Activated CD8-positive, alpha-beta T cell treated with anti-CD3 and anti-CD28 coated beads, Interleukin-2, amount 10 ng/mL, durations not matched to agents 7 days and 5 days (primary cell): ENCODE measurements around the gene CDKL2. TPM values are rescaled to one million over a fixed set of nuclear protein-coding genes. Genes with fewer than 3 reads are reported as not detected.

Experiments
- ATAC-seq: fragments of 150-1000 bp; cut with Tn5 transposase; one replicate; pipeline ENCODE4 v1.10.0; 2021; ENCODE audit warnings: moderate library complexity
- CTCF ChIA-PET: fragments of 350-600 bp; sonication (Branson Sonifier 250); formaldehyde crosslinking; loops from one replicate; lab custom pipeline; 2021; ENCODE audit warnings: antibody characterized with exemption; lab: Charles Lee
- POLR2A ChIA-PET: fragments of 350-600 bp; sonication (Branson Sonifier 250); formaldehyde crosslinking; loops from one replicate; lab custom pipeline; 2021; ENCODE audit warnings: antibody characterized with exemption; lab: Charles Lee
- DNase-seq: peaks from one replicate; pipeline ENCODE4 v3.0.0-alpha.2; 2020
- H3K27ac Mint-ChIP-seq: one replicate; pipeline ENCODE4 v1.8.0; 2021; ENCODE audit warnings: mild to moderate bottlenecking, mixed read lengths
- H3K27me3 Mint-ChIP-seq: one replicate; pipeline ENCODE4 v1.8.0; 2021; ENCODE audit warnings: low read depth, mixed read lengths
- H3K36me3 Mint-ChIP-seq: one replicate; pipeline ENCODE4 v1.8.0; 2021; ENCODE audit warnings: low read depth, mixed read lengths
- H3K4me1 Mint-ChIP-seq: one replicate; pipeline ENCODE4 v1.8.0; 2021; ENCODE audit warnings: low read depth, mixed read lengths
- H3K4me3 Mint-ChIP-seq: one replicate; pipeline ENCODE4 v1.8.0; 2021; ENCODE audit warnings: mild to moderate bottlenecking, mixed read lengths
- H3K9me3 Mint-ChIP-seq: one replicate; pipeline ENCODE4 v1.8.0; 2022; ENCODE audit warnings: mixed read lengths; ENCODE audit not compliant: insufficient read depth
- total RNA-seq, 2 experiments: library from RNA; stranded (reverse); gene quantifications; one replicate each; pipeline ENCODE4 v1.2.3, GENCODE V29; 2021

CDKL2 gene
- total RNA-seq, 2 experiments from 2014 or later = 0.45 to 0.60 TPM

DNA sequence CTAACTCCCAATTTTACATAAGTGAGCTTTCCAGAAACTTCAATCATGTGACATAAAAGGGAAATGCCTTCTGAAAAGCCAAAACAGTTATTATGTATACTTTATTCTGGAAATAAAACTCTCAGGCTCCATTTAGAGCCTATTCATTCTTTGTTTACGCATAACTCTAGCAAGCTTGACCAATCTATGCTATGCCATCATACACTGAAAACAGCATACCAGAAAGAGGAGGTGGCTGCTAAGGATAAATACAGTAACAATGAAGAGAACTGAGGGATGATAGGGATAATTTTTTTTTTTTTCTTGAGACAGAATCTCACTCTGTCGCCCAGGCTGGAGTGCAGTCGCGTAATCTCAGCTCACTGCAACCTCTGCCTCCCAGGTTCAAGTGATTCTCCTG, 24.4 kb downstream of the CDKL2 start:
- POLR2A ChIA-PET = no interaction called here

DNA sequence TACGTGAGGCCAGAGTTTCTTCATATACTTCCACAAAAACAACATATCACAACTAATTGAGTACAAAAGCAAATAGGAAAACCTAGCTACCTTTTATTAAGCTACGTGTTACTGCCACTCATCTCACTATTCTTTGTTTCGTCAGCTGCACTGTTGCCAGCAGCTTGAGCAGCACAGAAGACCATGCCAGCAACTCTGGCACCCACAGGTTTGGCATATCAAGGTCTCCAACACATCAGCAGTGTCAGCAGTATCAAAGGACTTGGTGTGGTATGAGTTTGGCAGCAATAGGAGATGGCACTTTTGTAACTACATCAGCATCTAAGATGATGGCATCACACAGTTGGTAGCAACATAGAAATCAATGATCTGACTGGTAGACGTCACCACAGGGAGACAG, 30.7 kb downstream of the CDKL2 start:
- Mint-ChIP-seq H3K4me3 (no peak overlapping the region), H3K36me3 (no peaks in the 10 kb centered on the region), H3K27me3 (peaks cover 6% of the 10 kb centered on the region), H3K4me1 (peaks cover 2% of the 10 kb centered on the region), H3K27ac (no peak overlapping the region), H3K9me3 (no peaks in the 10 kb centered on the region)
- DNase-seq (no peak), ATAC-seq (no peak)
- CTCF ChIA-PET = no interaction called here
- POLR2A ChIA-PET = no interaction called here

More for the DNA sequence above, 24.4 kb downstream of the CDKL2 start:
- Mint-ChIP-seq H3K36me3 (no peaks in the 10 kb centered on the region), H3K9me3 (no peaks in the 10 kb centered on the region), H3K4me1 (no peaks in the 10 kb centered on the region), H3K27me3 (peaks cover 2% of the 10 kb centered on the region), H3K27ac (no peak overlapping the region), H3K4me3 (no peak overlapping the region)
- ATAC-seq (no peak), DNase-seq (no peak)
- CTCF ChIA-PET = no interaction called here

DNA sequence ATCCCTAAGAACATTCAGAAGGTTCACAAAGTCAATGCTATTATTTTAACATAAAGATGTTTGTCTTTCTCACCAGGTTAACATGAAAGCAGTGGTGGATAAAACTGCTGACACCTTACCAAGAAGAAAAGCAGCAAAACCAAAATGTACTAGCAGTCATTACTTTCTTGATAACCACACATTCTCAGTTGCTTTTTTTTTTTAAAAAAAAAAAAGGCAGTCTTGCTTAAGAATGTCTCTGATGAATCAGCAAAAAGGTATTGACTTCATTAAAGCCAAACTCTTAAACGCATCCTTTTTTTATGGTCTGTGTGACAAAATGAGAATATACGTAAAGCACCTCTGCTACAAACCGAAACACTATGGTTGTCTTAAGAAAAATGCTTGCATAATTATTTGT, 31.9 kb downstream of the CDKL2 start:
- no peak for ATAC-seq
- Mint-ChIP-seq H3K4me3 (no peak overlapping the region), H3K36me3 (no peaks in the 10 kb centered on the region), H3K9me3 (no peaks in the 10 kb centered on the region), H3K27me3 (peaks cover 6% of the 10 kb centered on the region), H3K4me1 (peaks cover 2% of the 10 kb centered on the region), H3K27ac (no peak overlapping the region)
- CTCF ChIA-PET = no interaction called here
- POLR2A ChIA-PET = no interaction called here
- no peak for DNase-seq

DNA sequence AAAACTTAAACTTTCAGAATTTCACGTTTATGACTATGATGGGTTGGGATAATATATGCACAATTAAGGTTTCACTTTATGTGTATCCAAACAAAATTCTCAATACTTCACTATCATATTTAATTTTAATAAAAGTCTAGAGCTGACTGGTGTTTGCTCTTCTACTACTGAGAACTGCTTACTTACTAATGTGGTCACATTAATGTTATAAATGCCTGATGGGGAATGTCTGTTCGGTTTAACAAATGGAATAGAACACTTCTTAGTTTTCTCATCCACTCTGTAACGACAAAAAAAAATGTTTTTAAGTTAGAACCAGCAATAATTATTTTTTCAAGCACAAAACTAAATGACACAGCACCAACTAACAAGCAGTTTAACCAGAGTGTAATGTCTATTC, 34.3 kb downstream of the CDKL2 start:
- ChIA-PET POLR2A (no interaction called here), CTCF (no interaction called here)
- no peak for ATAC-seq
- DNase-seq = no peak
- Mint-ChIP-seq H3K27me3 (peaks cover 3% of the 10 kb centered on the region), H3K27ac (no peak overlapping the region), H3K36me3 (no peaks in the 10 kb centered on the region), H3K4me3 (no peak overlapping the region), H3K4me1 (peaks cover 2% of the 10 kb centered on the region), H3K9me3 (no peaks in the 10 kb centered on the region)

DNA sequence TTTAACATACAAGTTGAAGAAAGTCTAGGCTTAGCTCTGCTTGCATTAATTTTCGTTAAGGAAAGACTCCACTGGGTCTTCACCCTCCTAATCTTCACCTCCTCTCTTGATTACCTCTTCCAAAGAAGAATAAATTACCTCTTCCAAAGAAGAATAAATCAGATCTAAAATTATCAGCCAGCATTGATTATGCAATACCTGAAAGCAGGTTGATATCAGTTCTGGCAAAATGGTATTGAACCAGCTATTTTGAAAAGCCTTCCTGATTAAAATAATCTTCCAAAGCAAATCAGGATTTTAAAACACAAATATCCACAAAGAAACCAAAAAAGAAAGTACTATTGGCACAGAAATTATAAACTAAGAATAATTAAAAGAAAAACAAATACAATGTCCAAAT, 36.9 kb downstream of the CDKL2 start:
- Mint-ChIP-seq H3K9me3 (no peaks in the 10 kb centered on the region), H3K27ac (no peak overlapping the region), H3K4me1 (peaks cover 2% of the 10 kb centered on the region), H3K36me3 (no peaks in the 10 kb centered on the region), H3K4me3 (no peak overlapping the region), H3K27me3 (peaks cover 3% of the 10 kb centered on the region)
- POLR2A ChIA-PET = no interaction called here
- ATAC-seq (no peak), DNase-seq (no peak)
- CTCF ChIA-PET = interaction anchor here (0.6 kb wide), 1 partner anchor 9 kb away, joined by 3 read pairs; no protein-coding TSS in a partner anchor

DNA sequence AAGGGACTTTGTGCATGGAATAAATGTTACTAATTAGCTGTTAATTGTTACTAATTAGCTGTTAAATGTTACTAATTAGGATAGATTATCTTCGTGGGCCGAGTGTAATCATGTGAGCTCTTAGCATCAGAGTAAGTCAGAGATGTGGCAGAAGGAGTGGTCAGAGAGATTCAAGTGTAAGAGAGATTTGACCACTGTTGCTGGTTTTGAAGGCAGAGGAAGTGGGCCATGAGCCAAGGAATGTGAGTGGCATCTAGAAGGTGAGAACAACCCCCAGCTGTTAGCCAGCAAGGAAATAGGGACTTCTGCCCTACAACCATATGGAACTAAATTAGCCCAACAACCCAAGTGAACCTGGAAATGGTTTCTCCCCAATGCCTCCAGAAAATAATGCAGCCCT, 46.3 kb downstream of the CDKL2 start:
- Mint-ChIP-seq H3K9me3 (peaks cover 5% of the 10 kb centered on the region), H3K4me1 (no peaks in the 10 kb centered on the region), H3K36me3 (peaks cover 1% of the 10 kb centered on the region), H3K27ac (no peak overlapping the region), H3K4me3 (no peak overlapping the region), H3K27me3 (peaks cover 12% of the 10 kb centered on the region)
- ATAC-seq = no peak
- POLR2A ChIA-PET = interaction anchor here (1.2 kb wide), 1 partner anchor 70 kb away, joined by 4 read pairs; the partner anchor contains the start of genes RCHY1 and THAP6
- CTCF ChIA-PET = interaction anchor here (0.7 kb wide), 1 partner anchor 9 kb away, joined by 3 read pairs; no protein-coding TSS in a partner anchor
- DNase-seq = no peak

DNA sequence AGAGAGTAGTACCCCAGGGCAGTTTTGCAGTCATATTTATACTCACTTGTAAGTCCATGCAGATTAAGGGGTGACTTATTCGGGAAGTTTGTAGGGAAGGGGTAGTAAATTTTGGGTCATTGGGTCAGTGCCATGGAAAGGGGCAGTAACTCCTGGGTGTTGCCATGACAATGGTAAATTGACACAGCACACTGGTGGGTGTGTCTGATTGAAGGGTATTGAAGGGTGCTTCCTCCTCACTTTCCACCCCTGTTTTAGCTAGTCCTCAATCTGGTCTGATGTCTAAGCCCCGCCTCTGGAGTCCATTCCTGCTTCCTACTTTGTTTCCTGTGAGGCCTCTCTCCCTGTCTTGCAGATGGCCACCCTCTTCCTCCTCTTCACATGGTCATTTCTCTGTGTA, 62.6 kb downstream of the CDKL2 start:
- POLR2A ChIA-PET = no interaction called here
- Mint-ChIP-seq H3K4me3 (no peak overlapping the region), H3K4me1 (peaks cover 9% of the 10 kb centered on the region), H3K36me3 (no peaks in the 10 kb centered on the region), H3K27ac (no peak overlapping the region), H3K27me3 (peaks cover 14% of the 10 kb centered on the region), H3K9me3 (no peaks in the 10 kb centered on the region)
- DNase-seq = no peak
- CTCF ChIA-PET = no interaction called here
- no peak for ATAC-seq

DNA sequence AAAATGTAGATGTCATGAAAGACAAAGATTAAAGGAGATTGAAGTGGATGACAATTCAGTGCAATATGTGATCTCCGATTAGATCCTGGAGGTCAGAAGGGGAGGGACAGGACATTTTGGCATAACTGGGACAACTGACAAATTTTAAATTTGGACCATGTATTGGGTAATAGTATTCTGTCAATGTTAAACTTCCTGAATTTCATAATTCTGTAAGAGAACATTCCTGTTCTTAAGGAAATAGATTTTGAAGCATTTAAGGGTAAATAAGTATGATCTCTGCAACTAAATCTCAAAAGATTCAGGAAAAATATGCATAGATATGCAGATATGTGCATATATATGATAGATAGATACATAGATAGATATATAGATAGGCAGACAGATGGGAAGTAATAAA, 63.4 kb downstream of the CDKL2 start:
- no peaks in the 10 kb centered on the region for H3K9me3 Mint-ChIP-seq
- H3K27me3 Mint-ChIP-seq = peaks cover 12% of the 10 kb centered on the region
- ChIA-PET CTCF (no interaction called here), POLR2A (no interaction called here)
- H3K4me1 Mint-ChIP-seq = peaks cover 9% of the 10 kb centered on the region
- ATAC-seq (no peak), DNase-seq (no peak)
- H3K4me3 Mint-ChIP-seq = no peak overlapping the region
- H3K36me3 Mint-ChIP-seq = no peaks in the 10 kb centered on the region
- no peak overlapping the region for H3K27ac Mint-ChIP-seq

DNA sequence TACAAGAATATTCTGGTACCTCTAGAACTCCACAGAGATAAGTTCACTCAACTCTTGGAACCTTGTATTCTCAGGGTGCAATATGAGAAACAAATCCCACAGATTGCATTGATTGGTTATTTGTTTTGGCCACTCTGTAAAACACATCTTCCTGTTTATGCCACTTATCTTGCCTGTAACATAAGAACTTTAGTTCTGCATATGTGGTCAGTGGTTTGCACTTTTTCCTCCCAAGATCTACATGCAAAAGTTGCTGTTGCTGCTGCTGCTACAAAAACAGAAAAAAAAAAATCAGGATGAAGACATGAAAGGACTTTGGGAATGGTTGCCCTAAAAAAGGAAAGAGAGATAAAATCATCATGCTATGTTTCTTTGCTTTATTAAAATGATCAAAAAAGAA, 64.8 kb downstream of the CDKL2 start:
- ATAC-seq = no peak
- CTCF ChIA-PET = no interaction called here
- H3K4me1 Mint-ChIP-seq = peaks cover 9% of the 10 kb centered on the region
- H3K4me3 Mint-ChIP-seq = no peak overlapping the region
- H3K27me3 Mint-ChIP-seq = peaks cover 9% of the 10 kb centered on the region
- POLR2A ChIA-PET = no interaction called here
- no peaks in the 10 kb centered on the region for H3K36me3 Mint-ChIP-seq
- DNase-seq = no peak
- no peak overlapping the region for H3K27ac Mint-ChIP-seq
- H3K9me3 Mint-ChIP-seq = no peaks in the 10 kb centered on the region

DNA sequence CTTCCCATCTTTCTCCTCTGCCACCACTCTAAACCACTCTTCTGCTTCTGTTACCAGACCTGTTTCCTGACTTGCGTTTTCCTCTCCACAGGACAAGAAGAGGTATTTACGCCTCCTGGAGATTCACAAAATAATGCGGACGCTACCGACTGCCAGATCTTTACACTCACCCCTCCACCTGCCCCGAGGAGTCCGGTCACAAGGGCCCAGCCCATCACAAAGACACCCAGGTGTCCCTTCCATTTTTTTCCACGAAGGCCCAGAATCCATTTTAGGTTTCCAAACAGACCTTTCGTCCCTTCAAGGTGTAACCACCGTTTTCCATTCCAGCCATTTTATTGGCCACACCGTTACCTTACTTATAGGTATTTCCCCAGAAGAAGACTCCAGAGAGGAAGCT, 66.3 kb downstream of the CDKL2 start:
- ChIA-PET CTCF (no interaction called here), POLR2A (no interaction called here)
- H3K4me3 Mint-ChIP-seq = no peak overlapping the region
- peaks cover 9% of the 10 kb centered on the region for H3K4me1 Mint-ChIP-seq
- no peak for ATAC-seq
- no peak overlapping the region for H3K27ac Mint-ChIP-seq
- no peaks in the 10 kb centered on the region for H3K36me3 Mint-ChIP-seq
- peaks cover 9% of the 10 kb centered on the region for H3K27me3 Mint-ChIP-seq
- no peaks in the 10 kb centered on the region for H3K9me3 Mint-ChIP-seq
- no peak for DNase-seq

DNA sequence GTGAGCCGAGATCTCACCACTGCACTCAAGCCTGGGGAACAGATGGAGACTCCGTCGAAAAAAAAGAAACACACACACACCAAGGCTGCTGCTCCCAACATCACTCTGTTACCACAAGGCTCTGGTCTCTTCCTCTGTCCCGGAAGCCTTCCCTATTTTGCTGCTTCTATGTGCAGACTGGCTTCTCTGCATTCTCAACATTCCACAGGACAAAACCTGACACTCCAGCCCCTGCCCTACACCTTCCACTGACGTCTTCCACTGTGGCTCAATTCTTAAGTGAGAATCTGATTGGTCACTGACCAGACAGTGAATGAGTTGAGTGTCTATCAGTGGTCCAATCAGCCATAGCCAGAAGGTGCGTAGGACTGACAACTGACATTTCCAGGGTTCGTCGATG, 68.5 kb downstream of the CDKL2 start:
- H3K27ac Mint-ChIP-seq = no peak overlapping the region
- H3K9me3 Mint-ChIP-seq = no peaks in the 10 kb centered on the region
- peaks cover 9% of the 10 kb centered on the region for H3K27me3 Mint-ChIP-seq
- CTCF ChIA-PET = interaction anchor here (1.2 kb wide), 1 partner anchor 15 kb away, joined by 3 read pairs; no protein-coding TSS in a partner anchor
- H3K4me3 Mint-ChIP-seq = no peak overlapping the region
- POLR2A ChIA-PET = no interaction called here
- no peak for DNase-seq
- no peak for ATAC-seq
- no peaks in the 10 kb centered on the region for H3K36me3 Mint-ChIP-seq
- peaks cover 9% of the 10 kb centered on the region for H3K4me1 Mint-ChIP-seq

DNA sequence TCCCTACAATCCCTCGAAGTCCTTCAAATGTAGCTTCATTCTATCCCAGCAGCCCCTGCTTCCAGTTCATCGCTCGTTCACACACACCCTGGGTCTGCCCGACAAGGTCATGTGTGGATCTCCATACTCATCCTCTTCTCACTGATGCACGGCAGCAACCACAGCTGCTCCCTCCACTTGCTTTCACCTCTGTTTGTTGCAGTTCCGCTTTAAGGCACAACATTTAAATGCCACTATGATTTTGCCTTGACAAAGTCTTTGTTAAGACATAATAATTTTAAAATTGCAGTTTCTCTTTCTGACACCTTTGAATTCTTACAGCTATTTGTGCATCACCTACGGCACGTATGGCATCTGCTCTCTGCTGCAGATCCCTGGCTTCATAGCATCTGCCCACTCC, 72.6 kb downstream of the CDKL2 start:
- peaks cover 11% of the 10 kb centered on the region for H3K4me1 Mint-ChIP-seq
- CTCF ChIA-PET = interaction anchor here (1.6 kb wide), 1 partner anchor 11 kb away, joined by 4 read pairs; no protein-coding TSS in a partner anchor
- ATAC-seq (no peak), DNase-seq (no peak)
- no peaks in the 10 kb centered on the region for H3K9me3 Mint-ChIP-seq
- no peak overlapping the region for H3K27ac Mint-ChIP-seq
- POLR2A ChIA-PET = no interaction called here
- peaks cover 5% of the 10 kb centered on the region for H3K27me3 Mint-ChIP-seq
- no peaks in the 10 kb centered on the region for H3K36me3 Mint-ChIP-seq
- no peak overlapping the region for H3K4me3 Mint-ChIP-seq
